NCI-H1436 (cell line): ENCODE results near the gene ENTPD7.
"Not testable (repeated sequence)": the region's sequence is repeated elsewhere in the genome, so short reads cannot be mapped to it uniquely, and the experiment has no call there.

Source experiments
- DNase-seq: peaks from one replicate; lab custom pipeline; 2025; lab: John Stamatoyannopoulos, UW

ENTPD7 gene

GRCh38 chr10:99659031-99659867 lies at the start of gene ENTPD7:
ENTPD7 (plus strand) TSS chr10:99659509; CDS start chr10:99659957, 448 bp downstream.
- DNase-seq = peak; percentile 96

GRCh38 chr10:99610221-99610620 lies 49.1 kb upstream of the ENTPD7 start:
- DNase-seq = no peak

DNA sequence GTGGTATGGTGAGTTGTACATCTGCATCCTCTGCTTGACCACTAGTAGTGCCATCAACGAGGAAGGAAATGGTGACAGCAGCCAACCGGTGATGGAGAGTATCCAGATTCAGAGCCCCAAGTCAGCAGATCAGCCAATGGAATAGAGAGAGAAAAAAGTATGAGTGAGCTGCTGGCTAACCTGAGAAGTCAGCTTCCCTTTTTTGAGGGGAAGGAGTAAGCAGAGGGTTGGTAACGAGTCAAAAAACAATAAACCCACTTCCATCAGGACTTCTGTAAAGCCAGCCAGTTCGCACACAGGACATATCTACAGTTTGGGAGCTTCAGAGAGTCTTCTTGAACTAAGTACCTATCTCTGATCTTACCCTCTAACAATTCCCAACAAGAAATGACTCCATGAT lies 48.0 kb upstream of the ENTPD7 start:
- no peak for DNase-seq

DNA sequence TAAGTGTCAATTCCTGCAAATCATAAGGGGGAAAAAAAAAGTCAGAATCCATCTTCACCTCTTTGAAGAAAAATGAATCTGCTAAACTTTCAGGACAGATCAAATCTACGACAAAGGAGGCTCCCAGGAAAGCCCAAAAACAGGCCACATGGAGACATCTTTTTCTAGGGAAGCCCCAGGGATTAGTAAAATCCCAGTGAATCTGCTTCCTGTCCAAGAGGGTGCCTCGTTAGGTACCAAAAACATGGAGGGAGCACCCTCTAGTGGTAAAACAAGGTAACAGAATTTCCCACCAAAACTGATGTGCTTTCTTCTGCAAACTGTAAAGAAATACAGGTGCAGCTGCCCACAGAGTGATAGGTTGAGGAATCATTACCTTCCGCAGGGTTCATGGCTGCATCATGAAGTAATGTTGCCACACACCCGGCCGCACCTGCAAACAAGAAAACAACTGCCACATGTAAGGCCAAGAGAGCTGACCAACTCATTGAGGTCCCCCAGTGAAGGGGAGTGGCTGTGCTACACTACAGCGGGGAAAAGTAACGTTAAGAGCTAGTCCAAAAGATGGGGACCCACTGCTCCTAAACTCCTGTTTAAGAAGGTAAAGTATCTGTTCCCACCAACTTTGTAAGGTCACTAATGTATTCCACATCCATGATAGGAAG lies 47.0 kb upstream of the ENTPD7 start:
- peak; percentile 26 for DNase-seq

- DNase-seq = no peak
These were observed 43.9 kb upstream of the ENTPD7 start for GRCh38 chr10:99615426-99615825.

GRCh38 chr10:99617696-99618095 lies 41.6 kb upstream of the ENTPD7 start:
- no peak for DNase-seq

DNA sequence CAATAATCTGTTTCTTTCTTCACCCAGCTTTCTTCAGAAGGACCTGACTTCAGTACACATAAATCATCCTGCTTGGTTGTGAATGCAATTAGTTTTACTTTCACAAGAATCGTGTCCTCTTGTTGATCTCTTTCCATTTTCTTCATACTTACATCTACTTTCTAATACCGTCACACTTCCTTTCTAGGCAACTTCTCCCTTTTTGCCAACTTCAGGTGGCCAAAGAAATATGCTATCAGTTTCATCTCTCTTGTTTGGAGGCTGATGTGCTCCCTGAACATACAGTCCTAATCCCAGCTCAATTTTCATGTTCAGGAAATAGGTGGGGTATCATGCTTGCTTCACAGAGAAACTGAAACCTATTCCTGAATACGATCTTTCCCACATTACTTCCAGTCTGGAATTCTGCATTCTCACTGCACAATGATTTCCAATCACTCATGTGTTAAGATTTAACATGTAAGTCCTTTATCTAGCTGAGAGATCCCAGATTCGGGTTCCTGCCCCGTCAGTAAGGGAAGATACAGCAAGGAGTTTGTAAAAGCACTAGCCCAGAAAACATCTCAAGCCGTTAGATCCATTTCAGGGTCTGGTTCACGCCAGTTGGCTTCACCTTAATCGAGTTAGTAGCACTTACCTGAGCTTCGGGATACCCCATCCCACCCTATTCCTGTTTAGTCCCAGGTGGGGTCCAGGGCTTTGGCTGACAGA lies 40.1 kb upstream of the ENTPD7 start:
- DNase-seq = no peak

- DNase-seq = peak; percentile 99
These were observed 39.2 kb upstream of the ENTPD7 start, which contains the start of gene SLC25A28 for GRCh38 chr10:99619851-99620710. SLC25A28 (minus strand) TSS chr10:99620439; CDS start chr10:99620335, 104 bp downstream.

- DNase-seq = peak; percentile 81
These were observed 38.4 kb upstream of the ENTPD7 start for GRCh38 chr10:99620711-99621453.

DNA sequence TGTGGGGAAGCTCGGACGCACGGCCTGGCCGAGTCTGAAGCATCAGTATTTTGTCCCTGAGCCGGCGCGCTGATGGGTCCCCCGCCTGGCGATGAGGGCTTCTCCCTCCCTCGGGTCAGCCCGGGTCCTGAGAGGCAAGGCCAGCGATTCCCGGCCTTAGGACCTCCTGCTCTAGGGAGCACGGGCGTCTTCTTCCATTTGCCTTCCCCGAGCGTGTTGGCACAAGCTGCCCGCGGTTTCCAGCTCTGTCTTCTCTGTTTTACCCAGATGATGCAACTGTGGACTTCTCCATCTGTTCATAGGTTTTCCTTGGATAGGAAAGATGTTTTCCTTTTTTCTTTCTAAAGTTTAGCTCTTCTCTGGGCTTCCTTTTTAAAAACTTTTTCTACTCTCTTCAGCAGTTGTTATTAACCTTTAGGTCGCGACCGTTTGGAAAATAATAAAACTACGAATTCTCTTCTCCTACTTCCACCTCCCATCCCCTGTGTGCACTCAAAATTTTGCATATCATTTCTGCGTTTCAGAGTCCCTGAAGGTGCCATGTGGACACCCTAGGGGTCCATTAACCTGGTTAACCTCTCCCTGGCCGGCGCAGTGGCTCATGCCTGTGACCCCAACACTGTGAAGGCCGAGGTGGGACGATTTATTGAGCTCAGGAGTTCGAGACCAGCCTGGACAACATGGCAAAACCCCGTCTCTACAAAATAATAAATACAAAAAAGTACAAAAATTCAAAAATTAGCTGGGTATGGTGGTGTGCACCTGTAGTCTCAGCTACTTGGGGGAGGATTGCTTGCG lies 37.7 kb upstream of the ENTPD7 start:
- DNase-seq = no peak

GRCh38 chr10:99623919-99624318 lies 35.4 kb upstream of the ENTPD7 start:
- DNase-seq = no peak

- DNase-seq = not testable (repeated sequence)
These were observed 34.2 kb upstream of the ENTPD7 start for GRCh38 chr10:99625124-99625523.

DNA sequence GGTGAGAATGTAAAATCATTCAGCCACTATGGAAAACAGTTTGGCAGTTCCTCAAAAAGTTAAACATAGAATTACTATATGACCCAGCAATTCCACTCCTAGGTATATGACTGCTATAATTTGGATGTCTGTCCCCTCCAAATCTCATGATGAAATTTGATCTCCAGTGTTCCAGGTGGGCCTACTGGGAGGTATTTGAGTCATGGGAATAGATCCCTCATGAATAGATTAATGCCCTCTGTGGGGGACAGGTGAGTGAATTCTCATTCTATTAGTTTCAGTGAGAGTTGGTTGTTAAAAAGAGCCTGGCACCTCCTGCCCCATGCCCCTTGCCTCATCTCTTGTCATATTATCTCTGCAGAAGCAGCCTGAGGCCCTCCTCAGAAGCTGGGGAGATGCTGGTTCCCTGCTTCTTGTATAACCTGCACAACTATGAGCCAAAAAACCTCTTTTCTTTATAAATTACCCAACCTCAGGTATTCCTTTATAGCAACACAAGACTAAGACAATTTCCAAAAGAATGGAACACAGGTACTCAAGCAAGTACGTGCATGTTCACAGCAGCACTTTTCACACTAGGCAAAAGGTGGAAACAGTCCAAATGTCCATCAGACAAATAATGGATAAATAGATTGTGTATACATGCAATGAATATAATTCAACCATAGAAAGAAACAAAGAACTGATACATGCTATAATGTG lies 30.2 kb upstream of the ENTPD7 start:
- no peak for DNase-seq

GRCh38 chr10:99629625-99629978 lies 29.7 kb upstream of the ENTPD7 start:
- no peak for DNase-seq

GRCh38 chr10:99630433-99630832 lies 28.9 kb upstream of the ENTPD7 start:
- no peak for DNase-seq

- DNase-seq = no peak
These were observed 28.3 kb upstream of the ENTPD7 start for GRCh38 chr10:99630991-99631390.

GRCh38 chr10:99631496-99631895 lies 27.8 kb upstream of the ENTPD7 start:
- no peak for DNase-seq

GRCh38 chr10:99633832-99634231 lies 25.5 kb upstream of the ENTPD7 start:
- DNase-seq = no peak

- no peak for DNase-seq
These were observed 11.6 kb upstream of the ENTPD7 start for GRCh38 chr10:99647601-99648151.
